Endometrial microvascular endothelial cells (primary cell): ENCODE results near the gene SMIM8. TPM values are rescaled to one million over a fixed set of nuclear protein-coding genes. Genes with fewer than 3 reads are reported as not detected.

Experiments used
- in situ Hi-C: cut with HindIII; loops from 2 replicates; pipeline ENCODE4 v1.10.0; 2017; ENCODE audit warnings: low sequenced_read_pairs, low pct_unique_long_range_greater_than_20kb; ENCODE audit errors: inconsistent ontology term
- total RNA-seq: library from RNA; depleted of rRNA; stranded (reverse); fragments of >200 nt; gene quantifications from one replicate; pipeline ENCODE4 v1.2.3, GENCODE V29; 2015; ENCODE audit errors: inconsistent ontology term

The SMIM8 gene
- total RNA-seq, 1 donor from 2014 or later, result 2.7 TPM

GRCh38 chr6:87376643-87377042 is 54.3 kb downstream of the SMIM8 start:
- in situ Hi-C loops, result no loop called here

- in situ Hi-C loops, result no loop called here
Measured at GRCh38 chr6:87378947-87379346, 56.6 kb downstream of the SMIM8 start.

GRCh38 chr6:87382861-87383260 is 60.5 kb downstream of the SMIM8 start:
- in situ Hi-C loops, result no loop called here

- in situ Hi-C loops, result no loop called here
Measured at GRCh38 chr6:87384038-87384437, 61.6 kb downstream of the SMIM8 start.

- in situ Hi-C loops, result no loop called here
Measured at GRCh38 chr6:87384449-87384848, 62.1 kb downstream of the SMIM8 start.

- in situ Hi-C loops, result no loop called here
Measured at GRCh38 chr6:87391334-87391733, 68.9 kb downstream of the SMIM8 start.

Other genes with a start within 250 kb of the SMIM8 start
- gene CGA, start 227.5 kb upstream of the SMIM8 start, total RNA-seq, result not detected
- gene ZNF292, start 167.0 kb upstream of the SMIM8 start, total RNA-seq, result 5.9 TPM
- gene GJB7, start 6.7 kb downstream of the SMIM8 start, total RNA-seq, result not detected
- 0.19 TPM for gene C6orf163, start 22.2 kb downstream of the SMIM8 start, total RNA-seq
- not detected for gene CFAP206, start 85.4 kb downstream of the SMIM8 start, total RNA-seq
- 11.9 TPM for gene SLC35A1, start 150.4 kb downstream of the SMIM8 start, total RNA-seq